WI38 (cell line): Measurements from ENCODE around the gene LRRK1.

Experiments
- H3K4me3 ChIP-seq: 2 replicates; pipeline ENCODE4 v1.5.1; 2011; ENCODE audit warnings: low read depth, mild to moderate bottlenecking, control low read depth, low read length
- CTCF ChIP-seq: IDR thresholded peaks from 2 replicates; pipeline ENCODE4 v1.5.1; 2012; ENCODE audit warnings: low read depth, mild to moderate bottlenecking, control low read depth, low read length

LRRK1 gene

GRCh38 chr15:100929641-100930042 lies 10.5 kb downstream of the LRRK1 start:
- no peak overlapping the region for H3K4me3 ChIP-seq
- no peak for TF ChIP-seq CTCF

- H3K4me3 ChIP-seq, result no peak overlapping the region
- TF ChIP-seq CTCF, result no peak
These were observed 11.2 kb downstream of the LRRK1 start for GRCh38 chr15:100930306-100930848.

- no peak for TF ChIP-seq CTCF
- H3K4me3 ChIP-seq, result no peak overlapping the region
These were observed 12.2 kb downstream of the LRRK1 start for GRCh38 chr15:100931143-100931890.

GRCh38 chr15:100932676-100933348 lies 13.7 kb downstream of the LRRK1 start:
- no peak overlapping the region for H3K4me3 ChIP-seq
- no peak for TF ChIP-seq CTCF

- TF ChIP-seq CTCF, result no peak
- no peak overlapping the region for H3K4me3 ChIP-seq
These were observed 15.0 kb downstream of the LRRK1 start for GRCh38 chr15:100934166-100934565.

- H3K4me3 ChIP-seq, result no peak overlapping the region
- TF ChIP-seq CTCF, result peak; percentile 16; the same call in 1 of the 2 replicates
These were observed 15.6 kb downstream of the LRRK1 start for GRCh38 chr15:100934726-100935125.

- TF ChIP-seq CTCF, result no peak
- no peak overlapping the region for H3K4me3 ChIP-seq
These were observed 18.0 kb downstream of the LRRK1 start for GRCh38 chr15:100937171-100937570.
